Gastroesophageal sphincter (tissue), 4 donors: Measurements from ENCODE around the gene HVCN1. TPM values are rescaled to one million over a fixed set of nuclear protein-coding genes. Genes with fewer than 3 reads are reported as not detected.
"Not testable (repeated sequence)": the region's sequence is repeated elsewhere in the genome, so short reads cannot be mapped to it uniquely, and the experiment has no call there.

Experiments
- ATAC-seq: fragments of 150-250 bp; one replicate; pipeline ENCODE4 v1.9.1; 2016; ENCODE audit warnings: mild to moderate bottlenecking, moderate library complexity
- H3K27ac ChIP-seq, 4 donors: fragments of 200-600 bp; sonication (generic) in 3 of 4; 1 replicate in 3 of 4; 2 replicates in 1 of 4; pipeline ENCODE4 v1.5.1; 2016 to 2019
- H3K27me3 ChIP-seq: fragments of 200-600 bp; sonication (generic); one replicate; pipeline ENCODE4 v1.5.1; 2019
- H3K36me3 ChIP-seq, 2 donors: fragments of 200-600 bp; sonication (generic); one replicate each; pipeline ENCODE4 v1.5.1; 2019; ENCODE audit warnings: control low read depth in 1 of 2
- H3K4me1 ChIP-seq, 3 donors: fragments of 200-600 bp; sonication (generic); 1 replicate in 2 of 3; 2 replicates in 1 of 3; pipeline ENCODE4 v1.5.1; 2016 to 2019; ENCODE audit warnings: control low read depth in 2 of 3
- H3K4me3 ChIP-seq, 2 donors: fragments of 200-600 bp; sonication (generic); one replicate each; pipeline ENCODE4 v1.5.1; 2019; ENCODE audit warnings: mild to moderate bottlenecking in 1 of 2, moderate library complexity in 1 of 2
- H3K9me3 ChIP-seq, 3 donors: fragments of 200-600 bp; sonication (generic); one replicate each; pipeline ENCODE4 v1.5.1; 2017 to 2019; ENCODE audit warnings: control low read depth in 2 of 3
- EP300 ChIP-seq: sonication (generic); formaldehyde crosslinking; IDR thresholded peaks from one replicate; pipeline ENCODE4 v1.6.1; 2017; ENCODE audit warnings: antibody characterized with exemption, mild to moderate bottlenecking
- POLR2A ChIP-seq, 2 donors: fragments of 450-650 bp; IDR thresholded peaks; one replicate each; pipeline ENCODE4 v1.6.1; 2017; ENCODE audit warnings: antibody characterized with exemption in 2 of 2, mild to moderate bottlenecking in 2 of 2, moderate library complexity in 1 of 2
- POLR2AphosphoS5 ChIP-seq: sonication (generic); formaldehyde crosslinking; IDR thresholded peaks from one replicate; pipeline ENCODE4 v1.6.1; 2017; ENCODE audit warnings: antibody characterized with exemption
- WGBS, 2 donors: methylation state at CpG; one replicate each; pipeline ENCODE4 v1.1.5; 2018; ENCODE audit warnings: low coverage in 1 of 2; 5-methylcytosine and 5-hydroxymethylcytosine counted together
- total RNA-seq, 4 donors: library from RNA; depleted of rRNA; stranded (reverse); fragments of >200 nt; gene quantifications; one replicate each; pipeline ENCODE4 v1.1.0, GENCODE V29; 2016
- TF ChIP-seq, protein P1 (sequence below), 4 experiments: fragments of 200-600 bp in 2 of 4; fragments of 450-650 bp in 2 of 4; sonication (generic) in 1 of 4; IDR thresholded peaks; one replicate each; pipeline ENCODE4 v1.5.1; 2017 to 2019; ENCODE audit warnings: antibody characterized with exemption in 4 of 4, mild to moderate bottlenecking in 2 of 4, moderate library complexity in 2 of 4

Gene HVCN1
- total RNA-seq, 4 donors from 2014 or later = 1.4 to 12.0 (median 8.1) TPM

DNA sequence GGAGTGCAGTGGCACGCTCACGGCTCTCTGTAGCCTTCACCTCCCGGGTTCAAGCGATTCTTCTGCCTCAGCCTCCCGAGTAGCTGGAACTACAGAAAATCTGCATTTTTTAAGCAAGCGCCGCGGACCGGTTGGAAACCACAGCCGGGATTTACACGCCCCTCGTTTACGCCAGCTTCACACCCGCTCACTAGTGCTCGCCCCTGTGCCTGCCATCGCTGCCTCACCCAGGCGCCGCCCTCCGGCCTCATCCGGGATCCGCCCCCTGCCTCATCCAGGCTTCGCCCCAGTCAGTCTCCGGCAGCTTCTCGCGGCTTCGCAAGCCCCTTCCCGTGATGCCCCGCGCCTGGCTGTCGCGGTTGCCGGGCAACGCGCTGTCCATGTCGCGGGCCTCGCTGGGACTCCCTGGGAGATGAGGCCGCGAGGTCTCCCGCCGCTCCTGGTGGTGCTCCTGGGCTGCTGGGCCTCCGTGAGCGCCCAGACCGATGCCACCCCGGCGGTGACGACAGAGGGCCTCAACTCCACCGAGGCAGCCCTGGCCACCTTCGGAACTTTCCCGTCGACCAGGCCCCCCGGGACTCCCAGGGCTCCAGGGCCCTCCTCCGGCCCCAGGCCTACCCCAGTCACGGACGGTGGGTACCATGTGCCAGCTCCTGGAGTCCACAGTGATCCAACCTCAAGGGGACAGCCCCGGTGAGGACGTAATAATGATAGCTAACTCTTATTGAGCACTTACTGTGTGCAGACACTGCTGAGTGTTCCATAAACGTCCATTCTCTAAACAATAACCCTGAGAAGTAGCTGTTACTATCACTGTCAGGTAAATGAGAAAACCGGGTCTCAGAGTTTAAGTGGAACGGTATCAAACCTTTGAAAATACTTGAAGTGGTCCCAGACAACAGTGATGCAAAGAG is 74.9 kb downstream of the HVCN1 start, which contains the start of gene TCTN1:
TCTN1 (plus strand) TSS at position 359 of the 914 bp plus-strand sequence; CDS start at position 413, 54 bp downstream.
- WGBS, 2 donors = 0 to 10% methylated on average over 5 to 10 of the region's 60 CpGs

DNA sequence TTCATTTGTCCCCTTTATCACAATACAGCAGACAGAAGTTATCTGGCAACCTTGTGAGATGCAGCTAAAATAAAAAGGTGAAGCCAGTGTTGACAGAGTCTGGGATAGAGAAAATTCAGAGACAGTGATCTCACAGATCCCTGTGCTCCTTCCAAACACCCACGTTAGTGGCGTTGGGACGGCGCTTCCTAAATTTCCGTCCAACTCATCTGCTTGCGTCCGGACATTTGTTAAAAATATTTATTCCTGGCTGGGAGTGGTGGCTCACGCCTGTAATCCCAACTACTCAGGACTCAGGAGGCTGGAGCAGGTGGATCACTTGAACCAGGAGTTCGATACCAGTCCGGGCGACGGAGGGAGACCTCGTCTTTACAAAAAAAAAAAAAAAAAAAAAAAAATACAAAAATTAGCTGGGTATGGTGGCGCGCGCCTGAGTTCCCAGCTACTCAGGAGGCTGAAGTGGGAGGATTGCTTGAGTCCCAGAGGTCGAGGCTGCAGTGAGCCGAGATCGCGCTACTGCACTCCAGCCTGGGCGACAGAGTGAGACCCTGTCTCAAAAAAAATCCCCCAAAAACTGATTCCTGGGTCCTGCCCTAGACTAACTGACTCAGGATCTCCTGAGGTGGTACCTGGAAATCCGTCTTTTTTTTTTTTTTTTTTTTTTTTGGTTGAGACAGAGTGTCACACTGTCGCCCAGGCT is 75.7 kb downstream of the HVCN1 start:
- peak overlapping the region in 3 of 4 donors; percentile 74 to 81 (median 77) for H3K27ac ChIP-seq

More for the DNA sequence above, 74.9 kb downstream of the HVCN1 start, which contains the start of gene TCTN1:
- ATAC-seq = peak; percentile 99
- TF ChIP-seq POLR2AphosphoS5 (peak; percentile 43), POLR2A (IDR thresholded peaks at IDR 0.05) (peak; percentile 25 to 37), EP300 (no peak)
- TF ChIP-seq, protein P1, sequence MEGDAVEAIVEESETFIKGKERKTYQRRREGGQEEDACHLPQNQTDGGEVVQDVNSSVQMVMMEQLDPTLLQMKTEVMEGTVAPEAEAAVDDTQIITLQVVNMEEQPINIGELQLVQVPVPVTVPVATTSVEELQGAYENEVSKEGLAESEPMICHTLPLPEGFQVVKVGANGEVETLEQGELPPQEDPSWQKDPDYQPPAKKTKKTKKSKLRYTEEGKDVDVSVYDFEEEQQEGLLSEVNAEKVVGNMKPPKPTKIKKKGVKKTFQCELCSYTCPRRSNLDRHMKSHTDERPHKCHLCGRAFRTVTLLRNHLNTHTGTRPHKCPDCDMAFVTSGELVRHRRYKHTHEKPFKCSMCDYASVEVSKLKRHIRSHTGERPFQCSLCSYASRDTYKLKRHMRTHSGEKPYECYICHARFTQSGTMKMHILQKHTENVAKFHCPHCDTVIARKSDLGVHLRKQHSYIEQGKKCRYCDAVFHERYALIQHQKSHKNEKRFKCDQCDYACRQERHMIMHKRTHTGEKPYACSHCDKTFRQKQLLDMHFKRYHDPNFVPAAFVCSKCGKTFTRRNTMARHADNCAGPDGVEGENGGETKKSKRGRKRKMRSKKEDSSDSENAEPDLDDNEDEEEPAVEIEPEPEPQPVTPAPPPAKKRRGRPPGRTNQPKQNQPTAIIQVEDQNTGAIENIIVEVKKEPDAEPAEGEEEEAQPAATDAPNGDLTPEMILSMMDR (IDR thresholded peaks at IDR 0.05) = peak in 1 of 4 experiments; percentile 36
- peak within 1 kb of the TSS in 3 of 4 donors; percentile 74 to 81 (median 77) for H3K27ac ChIP-seq
- H3K36me3 ChIP-seq = peaks cover 0 to 14% of the 10 kb centered on the region in 2 donors
- H3K4me1 ChIP-seq = peaks cover 0 to 18% (median 5%) of the 10 kb centered on the region in 3 donors
- no peaks in the 10 kb centered on the region for H3K27me3 ChIP-seq
- no peaks in the 10 kb centered on the region for H3K9me3 ChIP-seq
- peak within 1 kb of the TSS; percentile 76 to 80 for H3K4me3 ChIP-seq

DNA sequence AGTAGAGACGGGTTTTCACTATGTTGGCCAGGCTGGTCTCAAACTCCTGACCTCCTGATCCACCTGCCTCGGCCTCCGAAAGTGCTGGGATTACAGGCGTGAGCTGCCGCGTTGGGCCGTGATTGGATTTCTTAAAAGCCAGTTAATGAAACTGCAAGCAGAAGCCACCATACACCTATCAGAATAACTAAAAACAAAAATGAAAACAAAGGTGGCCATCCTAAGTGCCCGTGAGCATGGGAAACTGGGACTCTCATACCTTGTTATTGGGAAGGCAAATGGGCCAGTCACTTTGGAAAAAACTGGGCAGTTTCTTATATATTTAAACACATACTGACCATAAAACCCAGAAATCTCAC is 82.7 kb downstream of the HVCN1 start:
- WGBS, 2 donors = 75 to 85% methylated on average over 1 to 2 of the region's 8 CpGs
- TF ChIP-seq POLR2A (IDR thresholded peaks at IDR 0.05) (no peak), POLR2AphosphoS5 (no peak), EP300 (no peak)
- TF ChIP-seq, protein P1 (IDR thresholded peaks at IDR 0.05) = no peak
- Histone ChIP-seq H3K4me1 (no peaks in the 10 kb centered on the region), H3K27me3 (no peaks in the 10 kb centered on the region), H3K27ac (peak overlapping the region in 1 of 4 donors; percentile 29), H3K36me3 (no peaks in the 10 kb centered on the region), H3K9me3 (no peaks in the 10 kb centered on the region), H3K4me3 (no peak overlapping the region)
- no peak for ATAC-seq

More for the DNA sequence above, 75.7 kb downstream of the HVCN1 start:
- Histone ChIP-seq H3K9me3 (no peaks in the 10 kb centered on the region), H3K27me3 (no peaks in the 10 kb centered on the region), H3K4me1 (peaks cover 0 to 18% (median 5%) of the 10 kb centered on the region in 3 donors), H3K4me3 (peak overlapping the region; percentile 76 to 80), H3K36me3 (peaks cover 0 to 14% of the 10 kb centered on the region in 2 donors)
- 61 to 75% methylated on average over 13 to 15 of the region's 23 CpGs for WGBS, 2 donors
- ATAC-seq = no peak
- TF ChIP-seq POLR2AphosphoS5 (no peak), EP300 (no peak), POLR2A (IDR thresholded peaks at IDR 0.05) (no peak)
- TF ChIP-seq, protein P1 (IDR thresholded peaks at IDR 0.05) = no peak

DNA sequence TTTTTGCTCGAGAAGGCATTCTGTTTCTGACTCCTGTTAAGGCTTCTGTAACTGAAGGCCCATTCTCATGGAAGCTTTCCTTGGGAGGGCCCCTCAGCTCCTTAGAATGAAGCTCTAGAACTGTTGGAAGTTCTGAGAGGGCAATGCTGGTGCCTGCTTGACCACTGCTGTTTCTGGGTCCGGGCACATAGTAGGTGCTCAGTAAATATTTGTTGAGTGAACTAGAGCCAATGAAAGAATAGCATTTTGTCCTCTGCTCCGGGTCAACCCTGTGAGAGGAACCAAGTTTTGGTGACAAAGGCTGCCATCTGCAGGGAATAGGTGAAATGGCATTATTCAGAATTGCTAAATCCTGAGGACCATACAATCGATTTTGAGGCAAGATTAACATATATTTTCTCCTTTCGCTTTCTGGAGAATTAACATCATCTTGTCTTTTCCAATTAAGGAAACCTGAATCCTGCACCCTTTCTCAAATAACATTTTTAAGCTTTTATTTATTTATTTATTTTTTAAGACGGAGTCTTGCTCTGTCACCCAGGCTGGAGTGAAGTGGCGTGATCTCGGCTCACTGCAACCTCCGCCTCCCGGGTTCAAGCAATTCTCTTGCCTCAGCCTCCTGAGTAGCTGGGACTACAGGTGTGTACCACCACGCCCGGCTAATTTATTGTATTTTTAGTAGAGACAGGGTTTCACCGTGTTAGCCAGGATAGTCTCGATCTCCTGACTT is 86.7 kb downstream of the HVCN1 start:
- 11 to 57% methylated on average over 4 to 10 of the region's 14 CpGs for WGBS, 2 donors
- not testable (repeated sequence) for H3K27me3 ChIP-seq, H3K36me3 ChIP-seq, H3K9me3 ChIP-seq, H3K4me3 ChIP-seq, H3K4me1 ChIP-seq
- peak overlapping the region in 1 of 4 donors; percentile 6 for H3K27ac ChIP-seq
- ATAC-seq = peak; percentile 63
- TF ChIP-seq, protein P1 (IDR thresholded peaks at IDR 0.05) = peak; percentile 68 to 77 (median 74)
